ENCODE measurements around the gene GREB1.

DNA sequence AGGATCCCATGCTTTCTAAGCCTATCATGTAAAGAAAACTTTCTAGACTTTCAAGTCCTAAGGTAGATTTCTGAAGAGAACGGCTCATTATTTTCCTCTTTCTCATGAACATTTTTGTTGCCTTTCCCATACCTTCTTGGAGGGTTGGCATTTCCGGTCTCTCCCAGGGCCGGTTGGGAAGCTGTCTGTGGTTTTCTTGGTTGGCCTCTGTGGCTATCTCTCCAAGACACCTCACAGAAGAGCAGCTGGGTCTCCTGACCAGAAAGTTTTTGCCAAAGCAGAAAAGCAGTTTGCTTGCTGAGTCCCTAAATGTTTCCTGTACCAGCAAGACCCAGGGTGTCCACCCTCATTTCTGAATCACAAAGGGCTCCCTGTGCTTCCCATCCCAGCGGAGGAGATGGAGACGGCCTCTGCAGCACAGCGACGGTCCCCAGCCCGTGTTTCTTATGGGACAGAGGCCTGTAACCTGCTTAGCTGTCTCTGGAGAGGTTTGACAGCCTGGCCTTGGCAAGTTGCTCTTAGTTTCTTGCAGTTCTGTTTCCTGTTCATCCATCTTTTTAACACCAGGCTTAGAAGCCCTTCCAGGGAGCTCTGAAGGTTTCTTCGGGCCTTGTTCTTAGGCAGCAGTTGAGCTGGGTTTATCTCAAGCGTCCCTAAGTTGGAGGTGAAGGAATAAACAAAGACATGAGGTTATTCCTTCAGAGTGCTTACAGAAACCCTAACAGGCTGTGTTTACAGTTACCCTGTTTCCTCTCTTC is 39.8 kb downstream of the GREB1 start:
- TF ChIP-seq, protein P1, sequence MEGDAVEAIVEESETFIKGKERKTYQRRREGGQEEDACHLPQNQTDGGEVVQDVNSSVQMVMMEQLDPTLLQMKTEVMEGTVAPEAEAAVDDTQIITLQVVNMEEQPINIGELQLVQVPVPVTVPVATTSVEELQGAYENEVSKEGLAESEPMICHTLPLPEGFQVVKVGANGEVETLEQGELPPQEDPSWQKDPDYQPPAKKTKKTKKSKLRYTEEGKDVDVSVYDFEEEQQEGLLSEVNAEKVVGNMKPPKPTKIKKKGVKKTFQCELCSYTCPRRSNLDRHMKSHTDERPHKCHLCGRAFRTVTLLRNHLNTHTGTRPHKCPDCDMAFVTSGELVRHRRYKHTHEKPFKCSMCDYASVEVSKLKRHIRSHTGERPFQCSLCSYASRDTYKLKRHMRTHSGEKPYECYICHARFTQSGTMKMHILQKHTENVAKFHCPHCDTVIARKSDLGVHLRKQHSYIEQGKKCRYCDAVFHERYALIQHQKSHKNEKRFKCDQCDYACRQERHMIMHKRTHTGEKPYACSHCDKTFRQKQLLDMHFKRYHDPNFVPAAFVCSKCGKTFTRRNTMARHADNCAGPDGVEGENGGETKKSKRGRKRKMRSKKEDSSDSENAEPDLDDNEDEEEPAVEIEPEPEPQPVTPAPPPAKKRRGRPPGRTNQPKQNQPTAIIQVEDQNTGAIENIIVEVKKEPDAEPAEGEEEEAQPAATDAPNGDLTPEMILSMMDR (IDR thresholded peaks at IDR 0.05) = no peak
- TF ChIP-seq POLR2AphosphoS5 (IDR thresholded peaks at IDR 0.05) = no peak
- no peak for TF ChIP-seq POLR2A (IDR thresholded peaks at IDR 0.05)
- TF ChIP-seq EP300 (IDR thresholded peaks at IDR 0.05) = no peak
